ENCODE data around the gene LMBRD1.
"Not testable (repeated sequence)": the region's sequence is repeated elsewhere in the genome, so short reads cannot be mapped to it uniquely, and the experiment has no call there.

The LMBRD1 gene

DNA sequence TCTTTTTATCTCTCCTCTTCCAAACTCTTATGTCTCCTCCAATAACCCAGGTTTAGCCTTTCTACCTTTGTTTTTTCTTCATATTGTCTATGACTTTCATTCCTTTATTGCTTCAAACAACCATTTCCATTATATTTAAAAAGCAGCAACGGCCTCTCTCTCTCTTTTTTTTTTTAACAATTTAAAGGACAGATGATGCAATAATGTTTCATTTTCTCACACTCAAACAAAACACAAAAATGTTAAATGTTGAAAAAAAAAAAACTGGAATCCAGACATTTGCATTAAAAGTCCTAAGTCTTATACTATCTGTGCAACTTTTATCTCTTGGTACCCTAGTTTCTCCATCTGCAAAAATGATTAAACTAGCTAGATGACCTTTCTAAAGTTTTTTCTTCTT, 105.8 kb downstream of the LMBRD1 start:
- ChIA-PET CTCF (no interaction called here), POLR2A (no interaction called here)
- no CpG with 5 or more reads among the region's 1 CpG for WGBS (ENCODE audit: insufficient coverage)
- DNase-seq = no peak
- H3K9me3 ChIP-seq (ENCODE audit: control extremely low read depth in 1 of 5, control insufficient read depth in 4 of 5, insufficient read depth in 2 of 5, low read depth in 1 of 5, low read length in 4 of 5) = no peaks in the 10 kb centered on the region
- H3K27me3 ChIP-seq (replicated peaks in 2 of 5; ENCODE audit: control insufficient read depth in 4 of 5, insufficient read depth in 5 of 5, low read length in 4 of 5) = no peaks in the 10 kb centered on the region
- peaks cover 0 to 5% (median 0%) of the 10 kb centered on the region in 4 experiments for H3K36me3 ChIP-seq (ENCODE audit: control insufficient read depth in 4 of 4, insufficient read depth in 4 of 4, low read length in 3 of 4)
- no peaks in the 10 kb centered on the region for H3K4me1 ChIP-seq (ENCODE audit: control extremely low read depth in 1 of 4, control insufficient read depth in 4 of 4, insufficient read depth in 4 of 4, low read length in 3 of 4)
- H3K4me3 ChIP-seq (ENCODE audit: control insufficient read depth in 1 of 7, extremely low read depth in 1 of 7, insufficient read depth in 4 of 7, low read depth in 2 of 7, low read length in 6 of 7) = no peak overlapping the region
- H3K27ac ChIP-seq (ENCODE audit: insufficient read depth in 1 of 2, low read depth in 1 of 2, low read length in 2 of 2, poor library complexity in 1 of 2, severe bottlenecking in 2 of 2) = no peak overlapping the region

DNA sequence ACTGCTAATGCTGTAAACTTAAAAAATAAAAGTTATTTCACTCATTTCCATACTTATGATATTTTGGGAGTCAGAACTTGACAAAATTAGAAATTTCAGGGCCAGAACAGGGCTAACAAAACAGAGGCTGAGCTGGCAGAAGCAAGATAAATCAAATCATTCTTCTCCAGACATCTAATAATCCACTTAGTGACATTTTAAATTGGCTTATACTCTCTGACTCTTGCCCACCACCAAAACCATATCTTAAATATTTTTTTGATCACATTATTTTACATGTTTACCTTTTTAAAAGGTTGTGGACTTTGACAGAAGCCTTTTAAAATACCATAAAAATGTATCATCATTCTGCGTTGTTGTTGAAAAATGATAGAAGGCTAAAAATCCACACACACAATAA, 116.5 kb downstream of the LMBRD1 start:
- Histone ChIP-seq H3K9me3 (ENCODE audit: control extremely low read depth in 1 of 5, control insufficient read depth in 4 of 5, insufficient read depth in 2 of 5, low read depth in 1 of 5, low read length in 4 of 5) (no peaks in the 10 kb centered on the region), H3K4me1 (ENCODE audit: control extremely low read depth in 1 of 4, control insufficient read depth in 4 of 4, insufficient read depth in 4 of 4, low read length in 3 of 4) (no peaks in the 10 kb centered on the region), H3K27me3 (replicated peaks in 2 of 5; ENCODE audit: control insufficient read depth in 4 of 5, insufficient read depth in 5 of 5, low read length in 4 of 5) (no peaks in the 10 kb centered on the region), H3K4me3 (ENCODE audit: control insufficient read depth in 1 of 7, extremely low read depth in 1 of 7, insufficient read depth in 4 of 7, low read depth in 2 of 7, low read length in 6 of 7) (no peak overlapping the region), H3K36me3 (ENCODE audit: control insufficient read depth in 4 of 4, insufficient read depth in 4 of 4, low read length in 3 of 4) (peaks cover 0 to 4% (median 3%) of the 10 kb centered on the region in 4 experiments), H3K27ac (ENCODE audit: insufficient read depth in 1 of 2, low read depth in 1 of 2, low read length in 2 of 2, poor library complexity in 1 of 2, severe bottlenecking in 2 of 2) (no peak overlapping the region)
- POLR2A ChIA-PET = no interaction called here
- CTCF ChIA-PET = no interaction called here
- WGBS (ENCODE audit: insufficient coverage) = no CpG with 5 or more reads among the region's 1 CpG
- DNase-seq = no peak

GRCh38 chr6:69673298-69673697, 123.5 kb downstream of the LMBRD1 start:
- POLR2A ChIA-PET = no interaction called here
- H3K27me3 ChIP-seq (replicated peaks in 2 of 5; ENCODE audit: control insufficient read depth in 4 of 5, insufficient read depth in 5 of 5, low read length in 4 of 5) = no peaks in the 10 kb centered on the region
- 100% methylated on average over 1 of the region's 2 CpGs for WGBS (ENCODE audit: insufficient coverage)
- no peaks in the 10 kb centered on the region for H3K9me3 ChIP-seq (ENCODE audit: control extremely low read depth in 1 of 5, control insufficient read depth in 4 of 5, insufficient read depth in 2 of 5, low read depth in 1 of 5, low read length in 4 of 5)
- no peak for DNase-seq
- CTCF ChIA-PET = interaction anchor here (0.8 kb wide), 1 partner anchor 77 kb away, joined by 3 read pairs; no protein-coding TSS in a partner anchor
- no peaks in the 10 kb centered on the region for H3K4me1 ChIP-seq (ENCODE audit: control extremely low read depth in 1 of 4, control insufficient read depth in 4 of 4, insufficient read depth in 4 of 4, low read length in 3 of 4)
- peaks cover 4 to 24% (median 8%) of the 10 kb centered on the region in 4 experiments for H3K36me3 ChIP-seq (ENCODE audit: control insufficient read depth in 4 of 4, insufficient read depth in 4 of 4, low read length in 3 of 4)
- no peak overlapping the region for H3K27ac ChIP-seq (ENCODE audit: insufficient read depth in 1 of 2, low read depth in 1 of 2, low read length in 2 of 2, poor library complexity in 1 of 2, severe bottlenecking in 2 of 2)
- no peak overlapping the region for H3K4me3 ChIP-seq (ENCODE audit: control insufficient read depth in 1 of 7, extremely low read depth in 1 of 7, insufficient read depth in 4 of 7, low read depth in 2 of 7, low read length in 6 of 7)

GRCh38 chr6:69668916-69669315, 127.9 kb downstream of the LMBRD1 start:
- no peak for DNase-seq
- H3K36me3 ChIP-seq (ENCODE audit: control insufficient read depth in 4 of 4, insufficient read depth in 4 of 4, low read length in 3 of 4) = peaks cover under 1 to 13% (median 4%) of the 10 kb centered on the region in 4 experiments
- POLR2A ChIA-PET = no interaction called here
- no peaks in the 10 kb centered on the region for H3K4me1 ChIP-seq (ENCODE audit: control extremely low read depth in 1 of 4, control insufficient read depth in 4 of 4, insufficient read depth in 4 of 4, low read length in 3 of 4)
- CTCF ChIA-PET = no interaction called here
- no peaks in the 10 kb centered on the region for H3K9me3 ChIP-seq (ENCODE audit: control extremely low read depth in 1 of 5, control insufficient read depth in 4 of 5, insufficient read depth in 2 of 5, low read depth in 1 of 5, low read length in 4 of 5)
- no peak overlapping the region for H3K4me3 ChIP-seq (ENCODE audit: control insufficient read depth in 1 of 7, extremely low read depth in 1 of 7, insufficient read depth in 4 of 7, low read depth in 2 of 7, low read length in 6 of 7)
- H3K27me3 ChIP-seq (replicated peaks in 2 of 5; ENCODE audit: control insufficient read depth in 4 of 5, insufficient read depth in 5 of 5, low read length in 4 of 5) = peaks cover 0 to under 1% (median 0%) of the 10 kb centered on the region in 5 experiments
- H3K27ac ChIP-seq (ENCODE audit: insufficient read depth in 1 of 2, low read depth in 1 of 2, low read length in 2 of 2, poor library complexity in 1 of 2, severe bottlenecking in 2 of 2) = no peak overlapping the region
- 46% methylated on average over 2 of the region's 4 CpGs for WGBS (ENCODE audit: insufficient coverage)

- DNase-seq; CTCF ChIA-PET; H3K9me3 ChIP-seq (ENCODE audit: control extremely low read depth in 1 of 5, control insufficient read depth in 4 of 5, insufficient read depth in 2 of 5, low read depth in 1 of 5, low read length in 4 of 5); POLR2A ChIA-PET; H3K4me3 ChIP-seq (ENCODE audit: control insufficient read depth in 1 of 7, extremely low read depth in 1 of 7, insufficient read depth in 4 of 7, low read depth in 2 of 7, low read length in 6 of 7); H3K27ac ChIP-seq (ENCODE audit: insufficient read depth in 1 of 2, low read depth in 1 of 2, low read length in 2 of 2, poor library complexity in 1 of 2, severe bottlenecking in 2 of 2); H3K4me1 ChIP-seq (ENCODE audit: control extremely low read depth in 1 of 4, control insufficient read depth in 4 of 4, insufficient read depth in 4 of 4, low read length in 3 of 4); H3K36me3 ChIP-seq (ENCODE audit: control insufficient read depth in 4 of 4, insufficient read depth in 4 of 4, low read length in 3 of 4); H3K27me3 ChIP-seq (replicated peaks in 2 of 5; ENCODE audit: control insufficient read depth in 4 of 5, insufficient read depth in 5 of 5, low read length in 4 of 5): not testable (repeated sequence)
- 100% methylated on average over 7 of the region's 9 CpGs for WGBS (ENCODE audit: insufficient coverage)
Observed at GRCh38 chr6:69666779-69667178, 130.0 kb downstream of the LMBRD1 start.

DNA sequence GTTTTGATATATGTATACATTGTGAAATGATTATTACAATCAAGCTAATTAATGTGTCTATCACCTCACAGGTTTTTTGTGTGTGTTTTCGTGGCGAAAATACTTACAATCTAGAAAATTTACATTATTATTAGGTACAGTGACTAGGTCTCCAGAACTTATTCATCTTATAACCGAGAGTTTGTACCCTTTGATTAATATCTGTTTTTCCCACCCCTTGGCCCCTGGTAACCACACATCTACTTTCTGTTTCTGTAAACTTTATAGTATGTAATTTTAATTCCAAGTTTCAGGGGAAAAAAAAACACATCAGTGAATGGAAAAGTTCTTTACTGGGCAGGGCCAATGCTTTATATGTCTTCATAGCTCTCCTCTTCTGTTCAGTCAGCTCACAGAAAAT, 131.4 kb downstream of the LMBRD1 start:
- Histone ChIP-seq H3K27me3 (replicated peaks in 2 of 5; ENCODE audit: control insufficient read depth in 4 of 5, insufficient read depth in 5 of 5, low read length in 4 of 5) (peaks cover 0 to 2% (median 0%) of the 10 kb centered on the region in 5 experiments), H3K36me3 (ENCODE audit: control insufficient read depth in 4 of 4, insufficient read depth in 4 of 4, low read length in 3 of 4) (no peaks in the 10 kb centered on the region), H3K4me3 (ENCODE audit: control insufficient read depth in 1 of 7, extremely low read depth in 1 of 7, insufficient read depth in 4 of 7, low read depth in 2 of 7, low read length in 6 of 7) (no peak overlapping the region), H3K27ac (ENCODE audit: insufficient read depth in 1 of 2, low read depth in 1 of 2, low read length in 2 of 2, poor library complexity in 1 of 2, severe bottlenecking in 2 of 2) (no peak overlapping the region), H3K9me3 (ENCODE audit: control extremely low read depth in 1 of 5, control insufficient read depth in 4 of 5, insufficient read depth in 2 of 5, low read depth in 1 of 5, low read length in 4 of 5) (no peaks in the 10 kb centered on the region), H3K4me1 (ENCODE audit: control extremely low read depth in 1 of 4, control insufficient read depth in 4 of 4, insufficient read depth in 4 of 4, low read length in 3 of 4) (no peaks in the 10 kb centered on the region)
- ChIA-PET POLR2A (no interaction called here), CTCF (no interaction called here)
- no peak for DNase-seq
- WGBS (ENCODE audit: insufficient coverage) = no CpG with 5 or more reads among the region's 3 CpGs

DNA sequence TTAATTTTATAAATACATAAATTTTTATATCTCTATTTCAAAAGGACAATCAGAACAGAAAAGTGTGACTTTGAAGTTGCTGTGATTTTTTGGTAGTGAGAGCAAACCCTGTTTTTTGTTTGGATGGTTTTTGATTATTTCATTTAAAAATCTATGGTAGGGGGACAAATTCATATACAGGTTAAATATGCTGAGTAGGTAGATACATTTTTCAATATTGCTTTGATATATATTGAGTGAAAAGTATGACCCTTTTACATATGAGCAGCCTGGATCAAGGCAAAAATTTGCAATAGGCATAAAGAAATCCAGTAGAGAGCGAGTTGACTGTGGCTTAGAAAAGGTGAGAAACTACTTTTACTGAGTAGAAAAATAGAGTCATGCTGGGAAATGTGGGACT, 132.3 kb downstream of the LMBRD1 start:
- H3K9me3 ChIP-seq (ENCODE audit: control extremely low read depth in 1 of 5, control insufficient read depth in 4 of 5, insufficient read depth in 2 of 5, low read depth in 1 of 5, low read length in 4 of 5) = no peaks in the 10 kb centered on the region
- H3K36me3 ChIP-seq (ENCODE audit: control insufficient read depth in 4 of 4, insufficient read depth in 4 of 4, low read length in 3 of 4) = no peaks in the 10 kb centered on the region
- no peaks in the 10 kb centered on the region for H3K4me1 ChIP-seq (ENCODE audit: control extremely low read depth in 1 of 4, control insufficient read depth in 4 of 4, insufficient read depth in 4 of 4, low read length in 3 of 4)
- H3K27ac ChIP-seq (ENCODE audit: insufficient read depth in 1 of 2, low read depth in 1 of 2, low read length in 2 of 2, poor library complexity in 1 of 2, severe bottlenecking in 2 of 2) = no peak overlapping the region
- no peak for DNase-seq
- H3K27me3 ChIP-seq (replicated peaks in 2 of 5; ENCODE audit: control insufficient read depth in 4 of 5, insufficient read depth in 5 of 5, low read length in 4 of 5) = peaks cover 0 to 2% (median 0%) of the 10 kb centered on the region in 5 experiments
- no peak overlapping the region for H3K4me3 ChIP-seq (ENCODE audit: control insufficient read depth in 1 of 7, extremely low read depth in 1 of 7, insufficient read depth in 4 of 7, low read depth in 2 of 7, low read length in 6 of 7)
- ChIA-PET CTCF (no interaction called here), POLR2A (interaction anchor here (0.6 kb wide), 1 partner anchor 605 kb away, joined by 4 read pairs; no protein-coding TSS in a partner anchor)
- WGBS (ENCODE audit: insufficient coverage) = 100% methylated on average over 1 of the region's 1 CpG
